ENCODE results near the gene UBC.
A peak's percentile ranks its signal among the peaks of the same experiment; 100 is the strongest.

The UBC gene

GRCh38 chr12:124866883-124867400 lies 47.5 kb downstream of the UBC start:
- no peak for TF ChIP-seq CTCF (IDR thresholded peaks at IDR 0.05; ENCODE audit: low read depth, low read length, missing control alignments)
- DNase-seq (ENCODE audit: low read depth): no peak

GRCh38 chr12:124866195-124866882 lies 48.1 kb downstream of the UBC start:
- TF ChIP-seq CTCF (IDR thresholded peaks at IDR 0.05; ENCODE audit: low read depth, low read length, missing control alignments): no peak
- no peak for DNase-seq (ENCODE audit: low read depth)
- H3K4me3 ChIP-seq (ENCODE audit: low read depth, low read length): no peak overlapping the region

More at GRCh38 chr12:124866883-124867400, 47.5 kb downstream of the UBC start:
- no peak overlapping the region for H3K4me3 ChIP-seq (ENCODE audit: low read depth, low read length)

GRCh38 chr12:124865728-124866127 lies 48.7 kb downstream of the UBC start:
- TF ChIP-seq CTCF (IDR thresholded peaks at IDR 0.05; ENCODE audit: low read depth, low read length, missing control alignments): no peak
- no peak for DNase-seq (ENCODE audit: low read depth)
- no peak overlapping the region for H3K4me3 ChIP-seq (ENCODE audit: low read depth, low read length)

- DNase-seq (ENCODE audit: low read depth): no peak
- H3K4me3 ChIP-seq (ENCODE audit: low read depth, low read length): peak overlapping the region; percentile 86; the same call in 1 of the 2 replicates
- TF ChIP-seq CTCF (IDR thresholded peaks at IDR 0.05; ENCODE audit: low read depth, low read length, missing control alignments): no peak
These were observed 50.1 kb downstream of the UBC start for GRCh38 chr12:124864326-124864752.

GRCh38 chr12:124863416-124864325 lies 50.8 kb downstream of the UBC start, which contains the start of gene SCARB1:
TSS of gene SCARB1 (minus strand) at chr12:124863864. CDS start at chr12:124863720, 144 bp downstream.
- TF ChIP-seq CTCF (IDR thresholded peaks at IDR 0.05; ENCODE audit: low read depth, low read length, missing control alignments): no peak
- peak within 1 kb of the TSS; percentile 86 for H3K4me3 ChIP-seq (ENCODE audit: low read depth, low read length)
- no peak for DNase-seq (ENCODE audit: low read depth)

- peak overlapping the region; percentile 86 for H3K4me3 ChIP-seq (ENCODE audit: low read depth, low read length)
- no peak for TF ChIP-seq CTCF (IDR thresholded peaks at IDR 0.05; ENCODE audit: low read depth, low read length, missing control alignments)
- no peak for DNase-seq (ENCODE audit: low read depth)
These were observed 51.6 kb downstream of the UBC start for GRCh38 chr12:124862768-124863415.
